K562 (cell line): Measurements from ENCODE around the gene LEMD3. TPM values are rescaled to one million over a fixed set of nuclear protein-coding genes. Genes with fewer than 3 reads are reported as not detected.
A peak's percentile ranks its signal among the peaks of the same experiment; 100 is the strongest.

Experiments
- FOXK1 ChIP-seq: sonication (generic); formaldehyde crosslinking; IDR thresholded peaks from 2 replicates; pipeline ENCODE4 v1.8.0; 2022; ENCODE audit warnings: missing genetic modification reagents, mild to moderate bottlenecking, borderline replicate concordance
- GTF2F1 ChIP-seq: IDR thresholded peaks from 2 replicates; pipeline ENCODE4 v1.6.1; 2011; ENCODE audit warnings: low read depth, low read length, improper control_type of control experiment
- HMG20B ChIP-seq: fragments of 250-450 bp; sonication (Bioruptor Pico); IDR thresholded peaks from 2 replicates; pipeline ENCODE4 v1.5.0; 2021; ENCODE audit warnings: mild to moderate bottlenecking
- KDM4B ChIP-seq, 2 experiments: fragments of 450-650 bp in 1 of 2; sonication (generic) in 1 of 2; IDR thresholded peaks; 2 replicates each; pipeline ENCODE4 v1.6.1; 2016 to 2017; ENCODE audit warnings: borderline replicate concordance in 2 of 2, antibody characterized with exemption in 1 of 2, low read depth in 1 of 2, mild to moderate bottlenecking in 1 of 2
- RBM34 ChIP-seq: fragments of 200-400 bp; formaldehyde crosslinking; IDR thresholded peaks from 2 replicates; pipeline ENCODE4 v1.6.1; 2018; ENCODE audit warnings: low read length, borderline replicate concordance; ENCODE audit not compliant: insufficient read depth
- ZNF174 ChIP-seq: fragments of 250-450 bp; sonication (Bioruptor Pico); IDR thresholded peaks from 2 replicates; pipeline ENCODE4 v1.4.0; 2020; ENCODE audit warnings: mild to moderate bottlenecking
- polyA plus RNA-seq, 8 experiments: library from polyadenylated mRNA; depleted of rRNA in 4 of 8; stranded (reverse) in 5 of 8; unstranded in 3 of 8; fragments of >200 nt; fragmentation: Nextera tagmentation in 2 of 8; fragmentation: Illumina TruSeq in 1 of 8; extraction: Ambion mirVana in 2 of 8; extraction: Trizol in 1 of 8; gene quantifications; 2 replicates each; pipeline versions ENCODE4 v1.2.1 to v1.2.3, GENCODE V29; 2011 to 2014; ENCODE audit warnings: inconsistent platforms in 1 of 8, missing spikeins in 1 of 8
- total RNA-seq, 7 experiments: library from RNA; depleted of rRNA in 6 of 7; stranded (reverse); fragments of >200 nt in 6 of 7; fragmentation: Illumina TruSeq in 2 of 7; extraction: Trizol in 2 of 7; gene quantifications; 2 replicates each; pipeline versions ENCODE4 v1.2.1 to v1.2.3, GENCODE V29; 2011 to 2021; ENCODE audit warnings: low replicate concordance in 1 of 7
- TF ChIP-seq, protein P1 (sequence below): fragments of 250-450 bp; sonication (Bioruptor Pico); IDR thresholded peaks from 2 replicates; pipeline ENCODE4 v1.5.0; 2021
- TF ChIP-seq, protein P2 (sequence below), 2 experiments: fragments of 200-800 bp in 1 of 2; sonication (Bioruptor generic) in 1 of 2; sonication (generic) in 1 of 2; formaldehyde crosslinking in 1 of 2; IDR thresholded peaks in 1 of 2; conservative IDR thresholded peaks in 1 of 2; 2 replicates each; pipeline versions ENCODE4 v1.5.0 to v1.6.1; 2016 to 2020; ENCODE audit warnings: missing compliant biosample characterization in 1 of 2, missing genetic modification characterization in 1 of 2, missing genetic modification reagents in 1 of 2
- TF ChIP-seq, protein P3 (sequence below): fragments of 450-650 bp; IDR thresholded peaks from 2 replicates; pipeline ENCODE4 v1.6.1; 2016; ENCODE audit warnings: mild to moderate bottlenecking, moderate library complexity
- TF ChIP-seq, protein P4 (sequence below): sonication (generic); formaldehyde crosslinking; IDR thresholded peaks from 2 replicates; pipeline ENCODE4 v1.8.0; 2022; ENCODE audit warnings: mild to moderate bottlenecking, missing genetic modification reagents

LEMD3 gene
- total and polyA plus RNA-seq, 9 of the 15 experiments (the other 6 are each of a cell fraction or from before 2014, with no cell fraction given), result 6.8 to 37.4 (median 17.2) TPM

DNA sequence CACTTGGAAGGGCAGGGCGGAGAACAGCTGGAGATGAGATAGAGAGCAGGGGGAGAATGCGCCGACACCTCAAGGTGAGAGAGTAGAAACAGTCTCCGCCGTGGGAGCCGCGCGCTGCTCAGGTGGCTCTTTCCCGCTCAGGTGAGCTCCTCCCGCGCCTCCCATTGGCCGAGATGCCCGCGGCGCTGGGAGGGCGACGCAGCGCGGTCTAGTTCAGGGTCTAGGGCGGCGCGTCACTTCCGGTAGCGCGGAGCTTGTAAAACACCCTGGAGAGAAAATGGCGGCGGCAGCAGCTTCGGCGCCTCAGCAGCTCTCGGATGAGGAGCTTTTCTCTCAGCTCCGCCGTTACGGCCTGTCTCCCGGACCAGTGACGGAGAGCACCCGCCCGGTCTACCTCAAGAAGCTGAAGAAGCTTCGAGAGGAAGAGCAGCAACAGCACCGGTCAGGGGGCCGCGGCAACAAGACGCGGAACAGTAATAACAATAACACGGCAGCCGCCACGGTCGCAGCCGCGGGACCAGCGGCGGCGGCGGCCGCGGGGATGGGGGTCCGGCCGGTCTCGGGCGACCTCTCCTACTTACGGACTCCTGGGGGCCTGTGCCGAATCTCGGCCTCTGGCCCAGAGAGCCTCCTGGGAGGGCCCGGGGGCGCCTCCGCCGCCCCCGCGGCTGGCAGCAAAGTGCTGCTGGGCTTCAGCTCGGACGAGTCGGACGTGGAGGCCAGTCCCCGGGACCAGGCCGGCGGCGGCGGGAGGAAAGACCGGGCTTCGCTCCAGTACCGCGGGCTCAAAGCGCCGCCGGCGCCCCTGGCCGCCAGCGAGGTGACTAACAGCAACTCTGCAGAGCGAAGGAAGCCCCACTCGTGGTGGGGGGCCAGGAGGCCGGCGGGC, at the start of gene LEMD3 (continued):
- TF ChIP-seq KDM4B (IDR thresholded peaks at IDR 0.05; ENCODE audit: borderline replicate concordance in 2 of 2, low read depth in 1 of 2), result 0 out of 4 replicates have a peak, but pooled peaks of 1 of the 2 experiments have one; percentile 37
- TF ChIP-seq, protein P1, sequence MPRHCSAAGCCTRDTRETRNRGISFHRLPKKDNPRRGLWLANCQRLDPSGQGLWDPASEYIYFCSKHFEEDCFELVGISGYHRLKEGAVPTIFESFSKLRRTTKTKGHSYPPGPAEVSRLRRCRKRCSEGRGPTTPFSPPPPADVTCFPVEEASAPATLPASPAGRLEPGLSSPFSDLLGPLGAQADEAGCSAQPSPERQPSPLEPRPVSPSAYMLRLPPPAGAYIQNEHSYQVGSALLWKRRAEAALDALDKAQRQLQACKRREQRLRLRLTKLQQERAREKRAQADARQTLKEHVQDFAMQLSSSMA (CRISPR knock-in tag), result no peak
- no peak for TF ChIP-seq RBM34
- TF ChIP-seq ZNF174 (CRISPR knock-in tag), result no peak
- TF ChIP-seq, protein P2, sequence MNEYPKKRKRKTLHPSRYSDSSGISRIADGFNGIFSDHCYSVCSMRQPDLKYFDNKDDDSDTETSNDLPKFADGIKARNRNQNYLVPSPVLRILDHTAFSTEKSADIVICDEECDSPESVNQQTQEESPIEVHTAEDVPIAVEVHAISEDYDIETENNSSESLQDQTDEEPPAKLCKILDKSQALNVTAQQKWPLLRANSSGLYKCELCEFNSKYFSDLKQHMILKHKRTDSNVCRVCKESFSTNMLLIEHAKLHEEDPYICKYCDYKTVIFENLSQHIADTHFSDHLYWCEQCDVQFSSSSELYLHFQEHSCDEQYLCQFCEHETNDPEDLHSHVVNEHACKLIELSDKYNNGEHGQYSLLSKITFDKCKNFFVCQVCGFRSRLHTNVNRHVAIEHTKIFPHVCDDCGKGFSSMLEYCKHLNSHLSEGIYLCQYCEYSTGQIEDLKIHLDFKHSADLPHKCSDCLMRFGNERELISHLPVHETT (CRISPR knock-in tag; conservative IDR thresholded peaks at IDR 0.05 in 1 of 2, IDR thresholded peaks at IDR 0.05 in 1 of 2), result no peak
- no peak for TF ChIP-seq HMG20B (CRISPR knock-in tag)
- TF ChIP-seq GTF2F1, result peak; percentile 40; the same call in 1 of the 2 replicates
- TF ChIP-seq FOXK1 (CRISPR knock-in tag), result peak; percentile 79
- TF ChIP-seq, protein P3, sequence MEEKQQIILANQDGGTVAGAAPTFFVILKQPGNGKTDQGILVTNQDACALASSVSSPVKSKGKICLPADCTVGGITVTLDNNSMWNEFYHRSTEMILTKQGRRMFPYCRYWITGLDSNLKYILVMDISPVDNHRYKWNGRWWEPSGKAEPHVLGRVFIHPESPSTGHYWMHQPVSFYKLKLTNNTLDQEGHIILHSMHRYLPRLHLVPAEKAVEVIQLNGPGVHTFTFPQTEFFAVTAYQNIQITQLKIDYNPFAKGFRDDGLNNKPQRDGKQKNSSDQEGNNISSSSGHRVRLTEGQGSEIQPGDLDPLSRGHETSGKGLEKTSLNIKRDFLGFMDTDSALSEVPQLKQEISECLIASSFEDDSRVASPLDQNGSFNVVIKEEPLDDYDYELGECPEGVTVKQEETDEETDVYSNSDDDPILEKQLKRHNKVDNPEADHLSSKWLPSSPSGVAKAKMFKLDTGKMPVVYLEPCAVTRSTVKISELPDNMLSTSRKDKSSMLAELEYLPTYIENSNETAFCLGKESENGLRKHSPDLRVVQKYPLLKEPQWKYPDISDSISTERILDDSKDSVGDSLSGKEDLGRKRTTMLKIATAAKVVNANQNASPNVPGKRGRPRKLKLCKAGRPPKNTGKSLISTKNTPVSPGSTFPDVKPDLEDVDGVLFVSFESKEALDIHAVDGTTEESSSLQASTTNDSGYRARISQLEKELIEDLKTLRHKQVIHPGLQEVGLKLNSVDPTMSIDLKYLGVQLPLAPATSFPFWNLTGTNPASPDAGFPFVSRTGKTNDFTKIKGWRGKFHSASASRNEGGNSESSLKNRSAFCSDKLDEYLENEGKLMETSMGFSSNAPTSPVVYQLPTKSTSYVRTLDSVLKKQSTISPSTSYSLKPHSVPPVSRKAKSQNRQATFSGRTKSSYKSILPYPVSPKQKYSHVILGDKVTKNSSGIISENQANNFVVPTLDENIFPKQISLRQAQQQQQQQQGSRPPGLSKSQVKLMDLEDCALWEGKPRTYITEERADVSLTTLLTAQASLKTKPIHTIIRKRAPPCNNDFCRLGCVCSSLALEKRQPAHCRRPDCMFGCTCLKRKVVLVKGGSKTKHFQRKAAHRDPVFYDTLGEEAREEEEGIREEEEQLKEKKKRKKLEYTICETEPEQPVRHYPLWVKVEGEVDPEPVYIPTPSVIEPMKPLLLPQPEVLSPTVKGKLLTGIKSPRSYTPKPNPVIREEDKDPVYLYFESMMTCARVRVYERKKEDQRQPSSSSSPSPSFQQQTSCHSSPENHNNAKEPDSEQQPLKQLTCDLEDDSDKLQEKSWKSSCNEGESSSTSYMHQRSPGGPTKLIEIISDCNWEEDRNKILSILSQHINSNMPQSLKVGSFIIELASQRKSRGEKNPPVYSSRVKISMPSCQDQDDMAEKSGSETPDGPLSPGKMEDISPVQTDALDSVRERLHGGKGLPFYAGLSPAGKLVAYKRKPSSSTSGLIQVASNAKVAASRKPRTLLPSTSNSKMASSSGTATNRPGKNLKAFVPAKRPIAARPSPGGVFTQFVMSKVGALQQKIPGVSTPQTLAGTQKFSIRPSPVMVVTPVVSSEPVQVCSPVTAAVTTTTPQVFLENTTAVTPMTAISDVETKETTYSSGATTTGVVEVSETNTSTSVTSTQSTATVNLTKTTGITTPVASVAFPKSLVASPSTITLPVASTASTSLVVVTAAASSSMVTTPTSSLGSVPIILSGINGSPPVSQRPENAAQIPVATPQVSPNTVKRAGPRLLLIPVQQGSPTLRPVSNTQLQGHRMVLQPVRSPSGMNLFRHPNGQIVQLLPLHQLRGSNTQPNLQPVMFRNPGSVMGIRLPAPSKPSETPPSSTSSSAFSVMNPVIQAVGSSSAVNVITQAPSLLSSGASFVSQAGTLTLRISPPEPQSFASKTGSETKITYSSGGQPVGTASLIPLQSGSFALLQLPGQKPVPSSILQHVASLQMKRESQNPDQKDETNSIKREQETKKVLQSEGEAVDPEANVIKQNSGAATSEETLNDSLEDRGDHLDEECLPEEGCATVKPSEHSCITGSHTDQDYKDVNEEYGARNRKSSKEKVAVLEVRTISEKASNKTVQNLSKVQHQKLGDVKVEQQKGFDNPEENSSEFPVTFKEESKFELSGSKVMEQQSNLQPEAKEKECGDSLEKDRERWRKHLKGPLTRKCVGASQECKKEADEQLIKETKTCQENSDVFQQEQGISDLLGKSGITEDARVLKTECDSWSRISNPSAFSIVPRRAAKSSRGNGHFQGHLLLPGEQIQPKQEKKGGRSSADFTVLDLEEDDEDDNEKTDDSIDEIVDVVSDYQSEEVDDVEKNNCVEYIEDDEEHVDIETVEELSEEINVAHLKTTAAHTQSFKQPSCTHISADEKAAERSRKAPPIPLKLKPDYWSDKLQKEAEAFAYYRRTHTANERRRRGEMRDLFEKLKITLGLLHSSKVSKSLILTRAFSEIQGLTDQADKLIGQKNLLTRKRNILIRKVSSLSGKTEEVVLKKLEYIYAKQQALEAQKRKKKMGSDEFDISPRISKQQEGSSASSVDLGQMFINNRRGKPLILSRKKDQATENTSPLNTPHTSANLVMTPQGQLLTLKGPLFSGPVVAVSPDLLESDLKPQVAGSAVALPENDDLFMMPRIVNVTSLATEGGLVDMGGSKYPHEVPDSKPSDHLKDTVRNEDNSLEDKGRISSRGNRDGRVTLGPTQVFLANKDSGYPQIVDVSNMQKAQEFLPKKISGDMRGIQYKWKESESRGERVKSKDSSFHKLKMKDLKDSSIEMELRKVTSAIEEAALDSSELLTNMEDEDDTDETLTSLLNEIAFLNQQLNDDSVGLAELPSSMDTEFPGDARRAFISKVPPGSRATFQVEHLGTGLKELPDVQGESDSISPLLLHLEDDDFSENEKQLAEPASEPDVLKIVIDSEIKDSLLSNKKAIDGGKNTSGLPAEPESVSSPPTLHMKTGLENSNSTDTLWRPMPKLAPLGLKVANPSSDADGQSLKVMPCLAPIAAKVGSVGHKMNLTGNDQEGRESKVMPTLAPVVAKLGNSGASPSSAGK, result peak; percentile 100
- TF ChIP-seq, protein P4, sequence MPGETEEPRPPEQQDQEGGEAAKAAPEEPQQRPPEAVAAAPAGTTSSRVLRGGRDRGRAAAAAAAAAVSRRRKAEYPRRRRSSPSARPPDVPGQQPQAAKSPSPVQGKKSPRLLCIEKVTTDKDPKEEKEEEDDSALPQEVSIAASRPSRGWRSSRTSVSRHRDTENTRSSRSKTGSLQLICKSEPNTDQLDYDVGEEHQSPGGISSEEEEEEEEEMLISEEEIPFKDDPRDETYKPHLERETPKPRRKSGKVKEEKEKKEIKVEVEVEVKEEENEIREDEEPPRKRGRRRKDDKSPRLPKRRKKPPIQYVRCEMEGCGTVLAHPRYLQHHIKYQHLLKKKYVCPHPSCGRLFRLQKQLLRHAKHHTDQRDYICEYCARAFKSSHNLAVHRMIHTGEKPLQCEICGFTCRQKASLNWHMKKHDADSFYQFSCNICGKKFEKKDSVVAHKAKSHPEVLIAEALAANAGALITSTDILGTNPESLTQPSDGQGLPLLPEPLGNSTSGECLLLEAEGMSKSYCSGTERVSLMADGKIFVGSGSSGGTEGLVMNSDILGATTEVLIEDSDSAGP (CRISPR knock-in tag), result no peak
